GM21737 (cell line): Measurements from ENCODE around the gene TARBP1.
"Not testable (repeated sequence)": the region's sequence is repeated elsewhere in the genome, so short reads cannot be mapped to it uniquely, and the experiment has no call there.

Experiments
- ATAC-seq: cut with Tn5 transposase; IDR thresholded peaks from one replicate; pipeline ENCODE4 v1.9.1; 2021; ENCODE audit warnings: mild to moderate bottlenecking, moderate library complexity; ENCODE audit not compliant: unreplicated experiment

TARBP1 gene

GRCh38 chr1:234507626-234508387 is 28.8 kb upstream of the TARBP1 start:
- no peak for ATAC-seq

- ATAC-seq = no peak
Observed at GRCh38 chr1:234507089-234507488, 28.1 kb upstream of the TARBP1 start.

GRCh38 chr1:234505769-234506102 is 26.8 kb upstream of the TARBP1 start:
- ATAC-seq = no peak

GRCh38 chr1:234504969-234505768 is 26.2 kb upstream of the TARBP1 start:
- no peak for ATAC-seq

GRCh38 chr1:234504251-234504650 is 25.3 kb upstream of the TARBP1 start:
- not testable (repeated sequence) for ATAC-seq

GRCh38 chr1:234503193-234504050 is 24.4 kb upstream of the TARBP1 start:
- ATAC-seq = no peak

GRCh38 chr1:234502785-234503184 is 23.8 kb upstream of the TARBP1 start:
- no peak for ATAC-seq

GRCh38 chr1:234500269-234500668 is 21.3 kb upstream of the TARBP1 start:
- no peak for ATAC-seq

GRCh38 chr1:234499943-234500245 is 20.9 kb upstream of the TARBP1 start:
- ATAC-seq = no peak

- peak; percentile 48 for ATAC-seq
Observed at GRCh38 chr1:234499119-234499942, 20.4 kb upstream of the TARBP1 start.

- ATAC-seq = no peak
Observed at GRCh38 chr1:234498448-234499118, 19.6 kb upstream of the TARBP1 start.

GRCh38 chr1:234497589-234497988 is 18.6 kb upstream of the TARBP1 start:
- ATAC-seq = no peak

GRCh38 chr1:234495231-234495990 is 16.4 kb upstream of the TARBP1 start:
- ATAC-seq = peak; percentile 66

- no peak for ATAC-seq
Observed at GRCh38 chr1:234494049-234494448, 15.1 kb upstream of the TARBP1 start.

- ATAC-seq = no peak
Observed at GRCh38 chr1:234490793-234491479, 12.0 kb upstream of the TARBP1 start.

GRCh38 chr1:234489698-234490077 is 10.7 kb upstream of the TARBP1 start:
- no peak for ATAC-seq

- ATAC-seq = no peak
Observed at GRCh38 chr1:234489007-234489697, 10.2 kb upstream of the TARBP1 start.
